Activated naive CD8-positive, alpha-beta T cell treated with anti-CD3 and anti-CD28 coated beads, Interleukin-2, amount 50 U/mL, for 24 hours (primary cell): ENCODE data around the gene SPEN.
A peak's percentile ranks its signal among the peaks of the same experiment; 100 is the strongest.

Source experiments
- ATAC-seq: fragments of 150-1000 bp; cut with Tn5 transposase; one replicate; pipeline ENCODE4 v1.10.0; 2021
- DNase-seq: peaks from one replicate; pipeline ENCODE4 v3.0.0; 2021
- H3K27ac Mint-ChIP-seq: one replicate; pipeline ENCODE4 v1.8.0; 2021; ENCODE audit warnings: mild to moderate bottlenecking, mixed read lengths
- H3K27me3 Mint-ChIP-seq: one replicate; pipeline ENCODE4 v1.8.0; 2021; ENCODE audit warnings: mixed read lengths
- H3K36me3 Mint-ChIP-seq: one replicate; pipeline ENCODE4 v1.8.0; 2021; ENCODE audit warnings: low read depth, mixed read lengths
- H3K4me1 Mint-ChIP-seq: one replicate; pipeline ENCODE4 v1.8.0; 2021; ENCODE audit warnings: mixed read lengths
- H3K4me3 Mint-ChIP-seq: one replicate; pipeline ENCODE4 v1.8.0; 2021; ENCODE audit warnings: mild to moderate bottlenecking, moderate library complexity, mixed read lengths
- H3K9me3 Mint-ChIP-seq: one replicate; pipeline ENCODE4 v1.8.0; 2021; ENCODE audit warnings: mixed read lengths

The SPEN gene

DNA sequence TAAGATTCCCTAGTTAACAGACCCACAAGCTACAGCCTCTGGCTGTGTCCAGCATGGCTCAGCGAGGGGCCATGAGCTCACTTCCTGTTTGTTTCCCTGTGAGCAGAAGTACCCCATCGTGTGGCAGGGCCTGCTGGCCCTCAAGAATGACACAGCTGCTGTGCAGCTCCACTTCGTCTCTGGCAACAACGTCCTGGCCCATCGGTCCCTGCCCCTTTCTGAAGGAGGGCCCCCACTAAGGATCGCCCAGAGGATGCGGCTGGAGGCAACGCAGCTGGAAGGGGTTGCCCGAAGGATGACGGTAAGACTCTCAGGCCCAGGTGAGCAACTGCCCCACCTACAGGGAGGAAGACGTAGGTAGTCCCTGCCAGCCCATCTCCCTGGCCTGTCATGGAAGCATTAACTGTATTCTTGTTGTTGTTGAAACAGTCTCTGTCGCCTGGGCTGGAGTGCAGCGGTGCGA is 90.2 kb downstream of the SPEN start:
- Mint-ChIP-seq H3K27me3 (no peaks in the 10 kb centered on the region), H3K4me3 (no peak overlapping the region), H3K27ac (peak overlapping the region; percentile 79), H3K9me3 (no peaks in the 10 kb centered on the region), H3K36me3 (peaks cover 49% of the 10 kb centered on the region), H3K4me1 (peaks cover 11% of the 10 kb centered on the region)
- ATAC-seq (no peak), DNase-seq (no peak)

DNA sequence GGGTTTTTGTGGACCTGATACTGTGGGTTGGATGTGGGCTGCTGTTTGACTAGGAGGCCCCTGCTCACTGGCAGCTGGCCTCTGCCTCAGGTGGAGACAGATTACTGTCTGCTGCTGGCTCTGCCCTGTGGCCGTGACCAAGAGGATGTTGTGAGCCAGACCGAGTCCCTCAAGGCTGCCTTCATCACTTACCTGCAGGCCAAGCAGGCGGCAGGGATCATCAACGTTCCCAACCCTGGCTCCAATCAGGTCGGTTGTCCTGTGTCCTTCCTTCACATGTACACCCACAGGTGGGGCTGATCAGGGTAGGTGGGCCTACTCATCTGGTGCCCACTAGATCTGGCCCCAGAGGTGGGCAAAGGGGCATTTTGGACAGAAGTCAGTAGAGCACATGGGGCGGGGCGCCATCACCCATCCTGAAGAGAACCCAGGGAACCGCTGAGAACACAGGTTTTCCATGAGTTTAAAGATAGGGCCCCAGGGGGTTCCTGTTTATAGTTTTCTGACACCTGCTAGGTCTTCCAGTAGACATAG is 91.2 kb downstream of the SPEN start:
- Mint-ChIP-seq H3K36me3 (peaks cover 43% of the 10 kb centered on the region), H3K4me3 (no peak overlapping the region), H3K27ac (peak overlapping the region; percentile 54), H3K4me1 (peaks cover 11% of the 10 kb centered on the region), H3K27me3 (no peaks in the 10 kb centered on the region), H3K9me3 (no peaks in the 10 kb centered on the region)
- DNase-seq, result no peak
- peak; percentile 35 for ATAC-seq

DNA sequence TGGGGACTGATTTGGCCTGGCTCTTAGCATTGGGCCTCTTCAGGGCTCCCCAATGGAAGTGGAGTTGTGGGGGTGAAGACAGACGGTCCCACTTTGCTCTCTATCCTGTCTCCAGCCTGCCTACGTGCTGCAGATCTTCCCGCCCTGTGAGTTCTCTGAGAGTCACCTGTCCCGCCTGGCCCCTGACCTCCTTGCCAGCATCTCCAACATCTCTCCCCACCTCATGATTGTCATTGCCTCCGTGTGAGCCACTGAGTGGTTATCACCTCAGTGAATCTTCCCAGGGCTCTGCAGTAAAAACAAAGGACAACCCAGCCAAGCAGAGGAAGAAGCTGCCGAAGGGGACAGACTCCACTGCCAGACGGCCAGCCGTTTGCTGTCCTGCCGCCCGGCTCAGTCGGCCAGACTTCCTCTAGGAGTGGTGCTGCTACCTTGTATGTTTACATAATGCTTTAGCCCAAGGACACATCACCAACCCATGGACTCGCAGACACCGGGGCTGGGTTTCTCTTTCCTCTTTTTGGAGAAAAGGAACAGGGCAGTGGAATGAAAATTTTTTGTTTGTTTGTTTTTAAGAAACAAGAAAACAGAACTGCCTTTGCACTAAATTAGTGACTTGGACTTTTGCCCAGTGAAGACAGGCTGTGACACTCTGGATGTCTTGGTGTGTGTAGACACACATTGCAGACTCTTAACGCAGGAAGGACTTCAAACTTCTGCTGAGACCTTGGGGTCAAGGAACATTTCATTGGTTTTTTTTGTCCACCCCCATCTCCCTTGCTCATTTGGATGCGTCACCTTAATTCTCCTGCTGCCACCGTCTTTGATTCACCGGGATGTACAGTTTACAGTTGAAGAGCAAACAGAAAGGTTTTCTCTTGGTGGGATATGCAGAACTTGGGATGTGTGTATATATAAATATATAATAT is 91.9 kb downstream of the SPEN start:
- Mint-ChIP-seq H3K27me3 (no peaks in the 10 kb centered on the region), H3K36me3 (peaks cover 38% of the 10 kb centered on the region), H3K4me1 (peaks cover 11% of the 10 kb centered on the region), H3K9me3 (no peaks in the 10 kb centered on the region), H3K4me3 (no peak overlapping the region), H3K27ac (peak overlapping the region; percentile 54)
- ATAC-seq (no peak), DNase-seq (no peak)

GRCh38 chr1:15940110-15941043 is 92.9 kb downstream of the SPEN start:
- H3K27ac Mint-ChIP-seq, result peak overlapping the region; percentile 39
- no peak overlapping the region for H3K4me3 Mint-ChIP-seq
- ATAC-seq, result no peak
- no peaks in the 10 kb centered on the region for H3K9me3 Mint-ChIP-seq
- H3K27me3 Mint-ChIP-seq, result no peaks in the 10 kb centered on the region
- H3K4me1 Mint-ChIP-seq, result peaks cover 11% of the 10 kb centered on the region
- H3K36me3 Mint-ChIP-seq, result peaks cover 32% of the 10 kb centered on the region
- DNase-seq, result no peak

GRCh38 chr1:15941044-15941840 is 93.7 kb downstream of the SPEN start:
- Mint-ChIP-seq H3K27ac (no peak overlapping the region), H3K9me3 (no peaks in the 10 kb centered on the region), H3K4me3 (no peak overlapping the region), H3K4me1 (peaks cover 11% of the 10 kb centered on the region), H3K36me3 (peaks cover 32% of the 10 kb centered on the region), H3K27me3 (no peaks in the 10 kb centered on the region)
- ATAC-seq (no peak), DNase-seq (no peak)

DNA sequence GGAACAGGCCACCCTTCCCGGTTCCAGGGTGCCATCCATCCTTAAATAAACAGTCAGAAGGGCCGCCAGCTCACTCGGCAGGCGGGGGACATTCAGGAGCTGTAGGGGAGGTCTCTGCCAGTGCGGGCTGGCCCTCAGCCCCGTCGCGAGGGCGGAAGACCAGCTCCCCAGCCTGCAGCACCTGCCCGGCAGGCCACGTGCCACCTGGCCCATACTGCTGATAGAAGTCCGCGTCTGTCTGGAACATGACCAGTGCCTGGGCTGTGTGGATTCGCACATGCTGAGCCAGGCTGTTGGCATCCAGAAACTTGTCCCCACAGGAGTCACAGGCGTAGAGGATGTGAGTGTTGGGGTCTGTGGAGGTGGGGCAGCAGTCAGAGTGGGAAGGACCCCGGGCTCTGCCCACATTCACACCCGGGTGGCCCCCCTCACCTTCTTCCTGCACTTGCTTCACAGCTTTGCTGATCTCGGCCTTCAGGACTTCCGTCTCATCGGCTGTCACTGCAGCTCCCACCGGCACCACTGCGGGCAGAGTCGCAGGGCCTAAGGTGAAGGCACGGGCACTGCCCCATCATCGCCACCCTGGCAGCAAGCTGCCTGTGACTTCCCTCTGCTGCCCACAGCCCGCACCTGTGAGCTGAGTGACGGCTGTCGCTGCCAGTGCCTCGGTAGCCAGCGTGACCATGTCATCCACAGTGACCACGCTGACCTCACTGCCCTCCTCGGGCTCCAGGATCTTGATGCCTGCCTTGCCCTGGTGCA is 94.6 kb downstream of the SPEN start:
- ATAC-seq, result no peak
- Mint-ChIP-seq H3K27ac (peak overlapping the region; percentile 35), H3K4me1 (peaks cover 18% of the 10 kb centered on the region), H3K27me3 (no peaks in the 10 kb centered on the region), H3K36me3 (peaks cover 34% of the 10 kb centered on the region), H3K9me3 (no peaks in the 10 kb centered on the region), H3K4me3 (no peak overlapping the region)
- DNase-seq, result no peak

DNA sequence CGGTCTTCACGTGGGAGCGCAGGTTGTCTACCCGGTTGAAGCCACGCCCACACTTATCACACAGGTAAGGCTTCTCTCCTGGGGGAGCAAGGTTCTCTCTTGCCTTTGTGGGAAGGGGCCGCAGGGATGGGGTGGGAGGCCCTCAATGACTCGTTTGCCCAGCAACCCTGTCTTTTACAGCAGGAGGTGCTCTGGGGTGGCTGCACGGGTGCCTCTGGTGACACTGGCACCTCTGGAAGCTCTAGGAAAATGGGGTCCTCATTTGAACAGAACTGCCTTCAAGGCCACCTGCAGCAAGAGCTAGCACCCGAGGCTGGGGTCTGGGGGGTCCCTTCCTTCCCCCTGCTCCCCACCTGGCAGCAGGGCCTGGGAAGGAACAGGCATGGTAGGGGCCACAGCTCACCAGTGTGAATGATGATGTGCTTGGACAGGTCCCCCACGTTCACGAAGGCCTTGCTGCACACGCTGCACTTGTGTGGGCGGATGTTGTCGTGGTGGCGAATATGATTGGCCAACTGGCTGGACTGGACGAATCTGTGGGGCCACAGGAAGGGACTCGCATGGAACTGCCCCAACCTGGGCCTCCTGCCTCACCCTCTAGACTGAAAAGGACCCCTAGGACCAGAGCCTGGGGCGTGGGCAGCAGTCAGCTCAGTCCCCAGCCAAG is 95.3 kb downstream of the SPEN start:
- peaks cover 19% of the 10 kb centered on the region for H3K4me1 Mint-ChIP-seq
- H3K27me3 Mint-ChIP-seq, result no peaks in the 10 kb centered on the region
- ATAC-seq, result no peak
- peaks cover 32% of the 10 kb centered on the region for H3K36me3 Mint-ChIP-seq
- no peak for DNase-seq
- peak overlapping the region; percentile 35 for H3K27ac Mint-ChIP-seq
- no peak overlapping the region for H3K4me3 Mint-ChIP-seq
- no peaks in the 10 kb centered on the region for H3K9me3 Mint-ChIP-seq

DNA sequence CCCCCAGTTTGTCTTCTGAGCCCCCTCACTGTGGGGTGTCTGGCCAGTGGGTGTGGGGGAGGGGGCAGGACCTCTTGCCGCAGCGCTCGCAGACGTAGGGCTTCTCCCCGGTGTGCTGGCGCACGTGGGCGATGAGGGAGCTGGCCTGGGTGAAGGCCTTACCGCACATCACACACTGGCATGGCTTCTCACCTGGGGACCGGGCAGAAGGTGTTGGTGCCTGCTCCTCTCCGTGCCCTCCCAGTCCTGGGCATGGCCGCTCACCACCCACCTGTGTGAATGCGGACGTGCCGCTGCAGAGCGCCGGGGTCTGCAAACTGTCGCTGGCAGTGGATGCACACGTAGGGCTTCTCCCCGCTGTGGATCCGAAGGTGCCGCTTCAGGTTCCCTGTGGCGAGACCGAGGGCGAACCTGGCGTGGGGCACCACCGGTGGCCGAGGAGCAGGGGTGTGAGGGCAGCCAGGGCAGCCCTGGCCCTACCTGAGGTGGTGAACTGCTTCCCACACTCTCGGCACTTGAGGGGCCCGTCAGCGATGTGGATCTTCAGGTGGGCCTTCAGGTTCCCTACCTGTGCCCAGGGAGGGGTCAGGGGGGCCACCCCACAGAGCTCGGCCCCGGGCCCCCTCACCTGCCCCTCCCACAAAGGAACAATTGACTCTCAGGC is 96.0 kb downstream of the SPEN start:
- no peak for DNase-seq
- H3K27ac Mint-ChIP-seq, result no peak overlapping the region

DNA sequence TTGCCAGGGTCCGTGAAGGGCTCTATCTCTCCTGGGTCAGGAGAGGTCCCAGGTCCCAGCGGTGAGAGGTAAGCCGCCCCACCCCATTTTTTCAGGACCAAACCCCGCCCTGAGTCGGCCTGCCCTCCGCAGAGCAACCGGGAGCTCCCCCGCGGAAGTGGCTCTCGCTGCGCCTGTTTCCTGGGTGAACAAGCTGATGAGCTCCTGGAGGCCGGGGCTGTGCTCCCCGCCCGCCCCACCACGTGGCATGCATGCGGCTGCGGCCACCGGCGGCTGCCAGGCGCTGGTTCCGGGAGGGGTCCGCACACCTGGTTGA is 96.4 kb downstream of the SPEN start:
- peaks cover 26% of the 10 kb centered on the region for H3K4me1 Mint-ChIP-seq
- H3K36me3 Mint-ChIP-seq, result peaks cover 34% of the 10 kb centered on the region
- no peaks in the 10 kb centered on the region for H3K9me3 Mint-ChIP-seq
- no peaks in the 10 kb centered on the region for H3K27me3 Mint-ChIP-seq
- H3K4me3 Mint-ChIP-seq, result no peak overlapping the region
- no peak overlapping the region for H3K27ac Mint-ChIP-seq
- DNase-seq, result no peak
- no peak for ATAC-seq

More for the DNA sequence above, 96.0 kb downstream of the SPEN start:
- Mint-ChIP-seq H3K27me3 (no peaks in the 10 kb centered on the region), H3K4me1 (peaks cover 21% of the 10 kb centered on the region), H3K36me3 (peaks cover 32% of the 10 kb centered on the region), H3K9me3 (no peaks in the 10 kb centered on the region), H3K4me3 (no peak overlapping the region)
- no peak for ATAC-seq

DNA sequence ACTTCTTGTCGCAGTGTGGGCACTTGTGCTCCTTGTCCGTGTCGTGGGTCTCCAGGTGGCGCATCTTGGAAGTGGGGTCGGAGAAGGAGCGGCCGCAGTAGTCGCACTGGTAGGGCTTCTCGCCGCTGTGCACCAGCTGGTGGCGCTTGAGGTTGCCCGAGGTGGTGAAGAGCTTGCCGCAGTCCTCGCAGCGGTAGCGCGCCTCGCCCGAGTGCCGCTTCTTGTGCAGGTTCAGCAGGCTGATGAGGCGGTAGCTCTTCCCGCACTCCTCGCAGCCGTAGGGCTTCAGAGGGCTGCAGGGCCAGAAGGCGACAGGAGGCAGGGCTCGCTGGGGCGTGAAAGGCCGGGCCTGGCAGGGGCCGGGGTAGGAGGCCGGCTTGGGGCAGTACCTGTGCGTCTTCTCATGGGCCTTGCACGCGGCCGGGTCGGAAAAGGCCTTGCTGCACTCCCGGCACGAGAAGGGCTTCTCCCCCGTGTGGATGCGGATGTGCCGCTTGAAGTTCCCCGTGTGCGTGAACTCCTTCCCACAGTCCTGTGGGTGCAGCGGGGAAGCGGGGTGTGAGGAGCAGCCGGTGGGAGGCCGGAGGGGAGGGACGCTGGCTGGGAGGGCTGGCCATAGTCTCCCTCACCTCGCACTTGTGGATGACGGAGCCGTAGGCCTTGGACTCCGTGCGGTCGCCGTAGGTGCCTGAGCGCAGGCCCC is 97.0 kb downstream of the SPEN start:
- Mint-ChIP-seq H3K27me3 (no peaks in the 10 kb centered on the region), H3K4me1 (peaks cover 31% of the 10 kb centered on the region), H3K27ac (no peak overlapping the region), H3K4me3 (no peak overlapping the region), H3K36me3 (peaks cover 30% of the 10 kb centered on the region), H3K9me3 (no peaks in the 10 kb centered on the region)
- no peak for DNase-seq
- no peak for ATAC-seq

GRCh38 chr1:15945011-15945831 is 97.7 kb downstream of the SPEN start:
- no peak for ATAC-seq
- no peak overlapping the region for H3K27ac Mint-ChIP-seq
- DNase-seq, result no peak
- peaks cover 38% of the 10 kb centered on the region for H3K4me1 Mint-ChIP-seq
- H3K36me3 Mint-ChIP-seq, result peaks cover 25% of the 10 kb centered on the region
- H3K9me3 Mint-ChIP-seq, result no peaks in the 10 kb centered on the region
- no peaks in the 10 kb centered on the region for H3K27me3 Mint-ChIP-seq
- H3K4me3 Mint-ChIP-seq, result no peak overlapping the region
